Mucosa of descending colon (tissue), 3 donors: ENCODE data around the gene MCM9. TPM values are rescaled to one million over a fixed set of nuclear protein-coding genes. Genes with fewer than 3 reads are reported as not detected.

ENCODE experiments used
- ATAC-seq: fragments of 200-7000 bp; cut with Tn5 transposase; one replicate; pipeline ENCODE4 v1.9.1; 2020; ENCODE audit warnings: mild to moderate bottlenecking, moderate library complexity
- DNase-seq, 3 donors: peaks; one replicate each; pipeline ENCODE4 v3.0.0-alpha.2; 2020
- H3K36me3 ChIP-seq: fragments of 200-600 bp; one replicate; pipeline ENCODE4 v1.8.0; 2021; ENCODE audit warnings: low read depth, mild to moderate bottlenecking
- H3K4me1 ChIP-seq: fragments of 200-600 bp; one replicate; pipeline ENCODE4 v1.8.0; 2021; ENCODE audit warnings: low read depth, mild to moderate bottlenecking
- H3K4me3 ChIP-seq: fragments of 200-600 bp; one replicate; pipeline ENCODE4 v1.8.0; 2021; ENCODE audit warnings: mild to moderate bottlenecking
- H3K9me3 ChIP-seq: fragments of 200-600 bp; one replicate; pipeline ENCODE4 v1.8.0; 2021; ENCODE audit warnings: mild to moderate bottlenecking
- intact Hi-C, 2 donors: fragments of 100-400 bp; cut with DNase I in 1 of 2; cut with micrococcal nuclease in 1 of 2; formaldehyde crosslinking; loops; one replicate each; pipeline versions ENCODE4 v1.11.0 to v1.11.1; 2022; cut with DNase I, micrococcal nuclease
- total RNA-seq, 3 donors: library from RNA; stranded (reverse); fragmentation: NEBNext Ultra II Directional in 2 of 3; extraction: Animal tissue kit (Norgen Biotek cat#: 25700) in 2 of 3; gene quantifications; one replicate each; pipeline versions ENCODE4 v1.2.1 to v1.2.4, GENCODE V29; 2021 to 2023
- TF ChIP-seq, protein P1 (sequence below): fragments of 200-600 bp; IDR thresholded peaks from one replicate; pipeline ENCODE4 v1.8.0; 2022; ENCODE audit warnings: antibody characterized with exemption, mild to moderate bottlenecking
- donor health status: DM: no; HTN: no; CAD: no; lungs with moderate emphysema.
- donor health status: DM: no; HTN: no; CAD: no.
- donor health status: DM: no; HTN: yes; CAD: no.

The MCM9 gene
- total RNA-seq, 3 donors from 2014 or later: 15.7 to 26.3 (median 20.9) TPM

DNA sequence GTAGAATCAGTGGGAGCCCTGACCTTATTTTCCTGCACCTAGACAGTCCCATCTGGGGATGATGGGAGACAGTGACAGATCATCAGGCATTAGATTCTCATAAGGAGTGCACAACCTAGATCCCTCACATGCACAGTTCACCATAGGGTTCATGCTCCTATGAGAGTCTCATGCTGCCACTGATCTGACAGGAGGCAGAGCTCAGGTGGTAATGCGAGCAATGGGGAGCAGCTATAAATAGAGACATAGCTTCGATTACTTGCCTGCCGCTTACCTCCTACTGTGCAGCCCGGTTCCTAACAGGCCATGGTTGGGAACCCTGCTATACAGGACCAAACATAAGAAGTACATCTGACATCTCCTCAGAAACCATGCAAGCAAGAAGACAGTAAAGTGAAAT, 72.5 kb downstream of the MCM9 start:
- ATAC-seq: no peak
- Histone ChIP-seq H3K4me1 (no peaks in the 10 kb centered on the region), H3K36me3 (no peaks in the 10 kb centered on the region), H3K9me3 (no peaks in the 10 kb centered on the region), H3K4me3 (no peak overlapping the region)
- DNase-seq: no peak
- TF ChIP-seq, protein P1, sequence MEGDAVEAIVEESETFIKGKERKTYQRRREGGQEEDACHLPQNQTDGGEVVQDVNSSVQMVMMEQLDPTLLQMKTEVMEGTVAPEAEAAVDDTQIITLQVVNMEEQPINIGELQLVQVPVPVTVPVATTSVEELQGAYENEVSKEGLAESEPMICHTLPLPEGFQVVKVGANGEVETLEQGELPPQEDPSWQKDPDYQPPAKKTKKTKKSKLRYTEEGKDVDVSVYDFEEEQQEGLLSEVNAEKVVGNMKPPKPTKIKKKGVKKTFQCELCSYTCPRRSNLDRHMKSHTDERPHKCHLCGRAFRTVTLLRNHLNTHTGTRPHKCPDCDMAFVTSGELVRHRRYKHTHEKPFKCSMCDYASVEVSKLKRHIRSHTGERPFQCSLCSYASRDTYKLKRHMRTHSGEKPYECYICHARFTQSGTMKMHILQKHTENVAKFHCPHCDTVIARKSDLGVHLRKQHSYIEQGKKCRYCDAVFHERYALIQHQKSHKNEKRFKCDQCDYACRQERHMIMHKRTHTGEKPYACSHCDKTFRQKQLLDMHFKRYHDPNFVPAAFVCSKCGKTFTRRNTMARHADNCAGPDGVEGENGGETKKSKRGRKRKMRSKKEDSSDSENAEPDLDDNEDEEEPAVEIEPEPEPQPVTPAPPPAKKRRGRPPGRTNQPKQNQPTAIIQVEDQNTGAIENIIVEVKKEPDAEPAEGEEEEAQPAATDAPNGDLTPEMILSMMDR: no peak
- intact Hi-C loops: no loop called here

DNA sequence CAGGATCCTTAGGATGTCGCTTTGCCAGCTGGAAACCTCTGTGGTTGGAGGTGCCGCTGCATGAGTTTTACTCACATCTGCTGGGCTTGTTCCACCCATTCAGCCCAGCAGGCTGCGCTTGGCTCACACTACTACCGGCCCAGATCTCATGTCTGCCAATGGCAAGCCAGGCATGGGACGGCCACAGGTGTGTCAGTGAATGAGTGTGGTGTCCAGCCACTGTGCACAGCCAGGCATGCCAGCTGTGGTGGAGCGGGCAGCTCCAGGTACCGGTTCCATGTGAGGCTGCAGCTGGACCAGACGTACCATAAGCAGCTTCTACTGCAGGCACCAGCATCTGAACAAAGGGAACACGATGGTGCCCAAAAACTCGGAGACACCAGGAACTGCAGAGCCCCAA, 74.1 kb downstream of the MCM9 start:
- ATAC-seq (no peak), DNase-seq (peak in 1 of 3 donors; percentile 5)
- Histone ChIP-seq H3K4me1 (no peaks in the 10 kb centered on the region), H3K9me3 (no peaks in the 10 kb centered on the region), H3K36me3 (no peaks in the 10 kb centered on the region), H3K4me3 (no peak overlapping the region)
- intact Hi-C loops: no loop called here
- TF ChIP-seq, protein P1: no peak

DNA sequence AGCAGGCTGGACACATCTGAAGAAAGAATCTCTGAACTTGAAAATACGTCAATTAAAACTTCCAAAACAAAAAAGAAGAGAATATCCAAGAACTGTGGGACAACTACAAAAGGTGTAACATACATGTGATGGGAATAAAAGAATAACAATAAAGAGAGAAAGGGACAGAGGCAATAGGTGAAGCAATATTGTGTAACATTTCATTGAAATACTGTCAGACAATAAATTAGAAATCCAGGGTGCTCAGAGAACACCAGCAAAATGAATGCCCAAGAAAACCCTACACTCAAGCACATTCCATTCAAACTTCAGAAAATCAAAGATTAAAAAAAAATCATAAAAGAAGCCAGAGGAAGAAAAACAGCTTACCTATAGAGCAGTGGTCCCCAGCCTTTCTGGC, 74.6 kb downstream of the MCM9 start:
- Histone ChIP-seq H3K4me1 (no peaks in the 10 kb centered on the region), H3K9me3 (no peaks in the 10 kb centered on the region), H3K4me3 (no peak overlapping the region), H3K36me3 (no peaks in the 10 kb centered on the region)
- intact Hi-C loops: no loop called here
- DNase-seq (no peak), ATAC-seq (no peak)
- TF ChIP-seq, protein P1: no peak

DNA sequence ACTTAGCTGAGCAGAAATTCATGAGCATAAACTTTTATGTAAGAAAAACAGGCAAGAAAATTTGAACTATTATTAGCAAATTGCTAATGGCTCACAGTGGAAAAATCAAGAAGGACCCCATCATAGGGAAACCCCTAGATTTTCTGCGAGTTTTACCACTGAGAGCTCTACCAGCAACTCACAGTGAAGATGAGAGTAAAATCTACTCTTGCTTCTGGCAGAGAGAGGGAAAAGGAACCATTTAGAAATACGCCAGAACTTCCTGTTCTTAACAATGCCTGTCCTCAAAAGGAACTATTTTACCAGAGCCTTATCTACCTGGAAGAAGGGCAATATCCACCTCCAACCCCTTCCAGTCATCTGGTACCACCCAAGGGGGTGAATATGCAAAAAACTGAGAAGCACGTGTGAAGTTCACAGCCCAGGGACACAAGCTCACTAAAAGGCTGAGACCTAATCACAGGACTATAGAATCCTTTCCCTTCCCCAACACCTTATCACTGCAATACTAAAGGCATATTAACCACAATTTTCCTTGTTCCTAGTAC, 75.4 kb downstream of the MCM9 start:
- no peaks in the 10 kb centered on the region for H3K36me3 ChIP-seq
- no peak for DNase-seq
- peak; percentile 28 for ATAC-seq
- H3K4me3 ChIP-seq: no peak overlapping the region
- intact Hi-C loops: no loop called here
- no peaks in the 10 kb centered on the region for H3K9me3 ChIP-seq
- TF ChIP-seq, protein P1: no peak
- no peaks in the 10 kb centered on the region for H3K4me1 ChIP-seq

DNA sequence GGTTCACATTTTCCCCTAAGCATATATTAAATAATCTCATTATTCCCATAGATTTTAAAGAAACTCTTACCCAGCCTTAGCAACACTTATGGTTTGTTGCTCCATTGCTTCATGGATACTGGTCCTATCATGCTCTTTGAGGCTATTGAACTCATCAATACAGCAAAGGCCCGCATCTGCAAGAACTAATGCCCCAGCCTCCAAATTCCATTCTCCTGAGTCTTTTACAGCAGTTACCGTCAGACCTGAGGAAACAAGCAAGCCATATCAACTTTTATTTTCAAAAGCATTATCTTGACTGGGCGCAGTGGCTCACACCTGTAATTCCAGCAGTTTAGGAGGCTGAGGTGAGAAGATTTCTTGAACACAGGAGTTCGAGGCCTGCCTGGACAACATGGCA, 78.7 kb downstream of the MCM9 start:
- no peak for ATAC-seq
- no peaks in the 10 kb centered on the region for H3K9me3 ChIP-seq
- H3K4me1 ChIP-seq: no peaks in the 10 kb centered on the region
- H3K4me3 ChIP-seq: no peak overlapping the region
- intact Hi-C loops: no loop called here
- TF ChIP-seq, protein P1: no peak
- H3K36me3 ChIP-seq: no peaks in the 10 kb centered on the region
- DNase-seq: no peak

DNA sequence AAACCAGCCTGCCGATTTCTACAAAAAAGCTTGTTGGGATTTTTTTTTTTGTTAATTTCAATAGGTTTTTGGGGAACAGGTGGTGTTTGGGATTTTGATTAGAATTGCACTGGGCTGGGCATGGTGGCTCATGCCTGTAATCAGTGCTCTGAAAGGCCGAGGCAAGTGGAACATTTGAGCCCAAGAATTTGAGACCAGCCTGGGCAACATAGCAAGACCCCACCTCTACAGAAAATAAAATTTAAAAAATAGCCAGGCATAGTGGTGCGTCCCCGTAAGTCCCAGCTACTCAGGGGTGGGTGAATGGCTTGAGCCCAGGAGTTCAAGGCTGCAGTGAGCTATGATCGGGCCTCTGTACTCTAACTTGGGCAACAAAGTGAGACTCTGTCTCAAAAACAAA, 81.6 kb downstream of the MCM9 start:
- Histone ChIP-seq H3K4me3 (no peak overlapping the region), H3K36me3 (no peaks in the 10 kb centered on the region), H3K4me1 (no peaks in the 10 kb centered on the region), H3K9me3 (no peaks in the 10 kb centered on the region)
- DNase-seq: no peak
- TF ChIP-seq, protein P1: no peak
- intact Hi-C loops: no loop called here
- no peak for ATAC-seq
